ENCODE results near the gene CERCAM.

DNA sequence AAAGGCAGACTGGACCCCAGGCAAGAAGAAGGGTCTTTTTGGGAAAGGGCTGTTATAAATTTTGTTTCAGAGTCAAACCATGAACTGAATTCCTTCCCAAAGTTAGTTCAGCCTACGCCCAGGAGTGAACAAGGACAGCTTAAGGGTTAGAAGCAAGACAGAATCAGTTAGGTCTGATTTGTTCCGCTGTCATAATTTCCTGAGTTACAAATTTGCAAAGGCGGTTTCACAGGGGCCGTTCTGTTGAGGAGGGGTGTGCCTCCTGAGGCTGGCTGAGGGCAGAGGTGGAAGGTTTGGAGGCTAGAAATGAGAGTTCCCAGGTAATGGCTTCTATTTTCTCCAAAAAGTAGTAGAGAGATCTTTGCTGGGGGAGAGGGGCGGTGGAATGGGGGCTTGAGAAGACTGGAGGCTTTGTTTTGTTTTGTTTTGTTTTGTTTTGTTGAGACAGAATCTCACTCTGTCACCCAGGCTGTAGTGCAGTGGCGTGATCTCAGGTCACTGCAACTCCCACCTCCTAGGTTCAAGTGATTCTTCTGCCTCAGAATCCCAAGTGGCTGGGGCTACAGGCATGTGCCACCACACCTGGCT is 4.1 kb upstream of the CERCAM start:
- TF ChIP-seq, protein P1, sequence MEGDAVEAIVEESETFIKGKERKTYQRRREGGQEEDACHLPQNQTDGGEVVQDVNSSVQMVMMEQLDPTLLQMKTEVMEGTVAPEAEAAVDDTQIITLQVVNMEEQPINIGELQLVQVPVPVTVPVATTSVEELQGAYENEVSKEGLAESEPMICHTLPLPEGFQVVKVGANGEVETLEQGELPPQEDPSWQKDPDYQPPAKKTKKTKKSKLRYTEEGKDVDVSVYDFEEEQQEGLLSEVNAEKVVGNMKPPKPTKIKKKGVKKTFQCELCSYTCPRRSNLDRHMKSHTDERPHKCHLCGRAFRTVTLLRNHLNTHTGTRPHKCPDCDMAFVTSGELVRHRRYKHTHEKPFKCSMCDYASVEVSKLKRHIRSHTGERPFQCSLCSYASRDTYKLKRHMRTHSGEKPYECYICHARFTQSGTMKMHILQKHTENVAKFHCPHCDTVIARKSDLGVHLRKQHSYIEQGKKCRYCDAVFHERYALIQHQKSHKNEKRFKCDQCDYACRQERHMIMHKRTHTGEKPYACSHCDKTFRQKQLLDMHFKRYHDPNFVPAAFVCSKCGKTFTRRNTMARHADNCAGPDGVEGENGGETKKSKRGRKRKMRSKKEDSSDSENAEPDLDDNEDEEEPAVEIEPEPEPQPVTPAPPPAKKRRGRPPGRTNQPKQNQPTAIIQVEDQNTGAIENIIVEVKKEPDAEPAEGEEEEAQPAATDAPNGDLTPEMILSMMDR (conservative IDR thresholded peaks at IDR 0.05; ENCODE audit: low read depth, low read length), result no peak
- TF ChIP-seq EZH2 (IDR thresholded peaks at IDR 0.05; ENCODE audit: borderline replicate concordance, low read depth, low read length, poor library complexity, severe bottlenecking), result no peak
